H1 (cell line): Measurements from ENCODE around the gene NEURL2. TPM values are rescaled to one million over a fixed set of nuclear protein-coding genes. Genes with fewer than 3 reads are reported as not detected.

Experiments
- ATF2 ChIP-seq: IDR thresholded peaks from 2 replicates; pipeline ENCODE4 v1.6.1; 2012; ENCODE audit warnings: low read length, inconsistent platforms
- ATF3 ChIP-seq: IDR thresholded peaks from 2 replicates; pipeline ENCODE4 v1.6.1; 2011; ENCODE audit warnings: low read depth, mild to moderate bottlenecking, low read length; ENCODE audit not compliant: insufficient read depth
- BCL11A ChIP-seq, 2 experiments: IDR thresholded peaks; one replicate each; pipeline ENCODE4 v1.6.1; 2011; ENCODE audit warnings: low read depth in 2 of 2, low read length in 2 of 2, mild to moderate bottlenecking in 2 of 2
- CBX8 ChIP-seq: fragments of 300-800, 300-1000 bp; sonication (generic); IDR thresholded peaks from 2 replicates; pipeline ENCODE4 v1.7.1; 2016; ENCODE audit warnings: low read depth, low read length, borderline replicate concordance
- CEBPB ChIP-seq: IDR thresholded peaks from 2 replicates; pipeline ENCODE4 v1.6.1; 2012; ENCODE audit warnings: low read depth, low read length
- CHD1 ChIP-seq: IDR thresholded peaks from 2 replicates; pipeline ENCODE4 v1.6.1; 2012; ENCODE audit warnings: low read depth, low read length, improper control_type of control experiment
- CHD2 ChIP-seq: IDR thresholded peaks from 2 replicates; pipeline ENCODE4 v1.6.1; 2012; ENCODE audit warnings: low read length, improper control_type of control experiment
- HDAC2 ChIP-seq, 2 experiments: fragments of 300-600 bp in 1 of 2; sonication (generic) in 1 of 2; IDR thresholded peaks; 2 replicates each; pipeline ENCODE4 v1.6.1; 2011 to 2012; ENCODE audit warnings: low read depth in 2 of 2, low read length in 2 of 2, mild to moderate bottlenecking in 2 of 2, moderate library complexity in 2 of 2, borderline replicate concordance in 1 of 2, inconsistent platforms in 1 of 2
- KDM5A ChIP-seq: fragments of 200-600 bp; IDR thresholded peaks from 2 replicates; pipeline ENCODE4 v1.7.1; 2012; ENCODE audit warnings: mild to moderate bottlenecking, low read length, inconsistent platforms, mixed read lengths
- NRF1 ChIP-seq: IDR thresholded peaks from 2 replicates; pipeline ENCODE4 v1.6.1; 2011; ENCODE audit warnings: mild to moderate bottlenecking, low read depth, low read length, improper control_type of control experiment
- POLR2A ChIP-seq, 2 experiments: IDR thresholded peaks; 1 replicate in 1 of 2; 2 replicates in 1 of 2; pipeline ENCODE4 v1.6.1; 2011; ENCODE audit warnings: low read depth in 2 of 2, low read length in 2 of 2, mild to moderate bottlenecking in 2 of 2; ENCODE audit errors: control extremely low read depth in 1 of 2
- RFX5 ChIP-seq: IDR thresholded peaks from 2 replicates; pipeline ENCODE4 v1.6.1; 2011; ENCODE audit warnings: low read depth, low read length, improper control_type of control experiment, borderline replicate concordance
- RXRA ChIP-seq: IDR thresholded peaks from 2 replicates; pipeline ENCODE4 v1.6.1; 2011; ENCODE audit warnings: low read depth, mild to moderate bottlenecking, low read length, moderate library complexity; ENCODE audit not compliant: insufficient read depth
- SIX5 ChIP-seq: IDR thresholded peaks from 2 replicates; pipeline ENCODE4 v1.6.1; 2011; ENCODE audit warnings: mild to moderate bottlenecking, low read depth, low read length
- TEAD4 ChIP-seq: IDR thresholded peaks from 2 replicates; pipeline ENCODE4 v1.6.1; 2012; ENCODE audit warnings: low read depth, low read length, inconsistent platforms, mixed read lengths
- USF2 ChIP-seq: IDR thresholded peaks from 2 replicates; pipeline ENCODE4 v1.6.1; 2011; ENCODE audit warnings: low read length, improper control_type of control experiment
- YY1 ChIP-seq: IDR thresholded peaks from 2 replicates; pipeline ENCODE4 v1.6.1; 2011; ENCODE audit warnings: low read depth, mild to moderate bottlenecking, low read length
- polyA plus RNA-seq, 7 experiments: library from polyadenylated mRNA; depleted of rRNA in 3 of 7; stranded (reverse) in 5 of 7; unstranded in 2 of 7; fragments of >200 nt in 5 of 7; fragments of 200-250 nt in 2 of 7; gene quantifications; 1 replicate in 5 of 7; 2 replicates in 1 of 7; 4 replicates in 1 of 7; pipeline versions ENCODE4 v1.2.1 to v1.2.3, GENCODE V29; 2011 to 2013; ENCODE audit warnings: missing spikeins in 2 of 7, mixed read lengths in 2 of 7
- total RNA-seq: library from RNA; stranded (reverse); fragmentation: NEBNext Ultra II Directional; extraction: Animal tissue kit (Norgen Biotek cat#: 25700); gene quantifications from 2 replicates; pipeline ENCODE4 v1.2.1, GENCODE V29; 2021

Gene NEURL2
- total and polyA plus RNA-seq, 2 of the 8 experiments (the other 6 are each of a cell fraction or from before 2014, with no cell fraction given): 6.9 TPM

- TF ChIP-seq ATF3: no peak
- TF ChIP-seq USF2: no peak
- TF ChIP-seq POLR2A (IDR thresholded peaks at IDR 0.05; ENCODE audit: control extremely low read depth in 1 of 2, low read depth in 2 of 2, low read length in 2 of 2): no peak
- no peak for TF ChIP-seq SIX5
- TF ChIP-seq ATF2: no peak
- no peak for TF ChIP-seq NRF1
- no peak for TF ChIP-seq CHD1
- no peak for TF ChIP-seq HDAC2 (IDR thresholded peaks at IDR 0.05; ENCODE audit: borderline replicate concordance in 1 of 2, low read depth in 2 of 2, low read length in 2 of 2)
- TF ChIP-seq KDM5A: no peak
- no peak for TF ChIP-seq CEBPB
- no peak for TF ChIP-seq YY1
- no peak for TF ChIP-seq CBX8
- no peak for TF ChIP-seq BCL11A (IDR thresholded peaks at IDR 0.05; ENCODE audit: low read depth in 2 of 2, low read length in 2 of 2)
- TF ChIP-seq RFX5: no peak
- TF ChIP-seq CHD2: no peak
- TF ChIP-seq TEAD4: no peak
- TF ChIP-seq RXRA: no peak
- TF ChIP-seq, all 59 proteins: peak for 0
These were observed 23.2 kb downstream of the NEURL2 start (continued) for GRCh38 chr20:45867819-45868176.
